HCT116 (cell line): ENCODE results near the gene KLK12. TPM values are rescaled to one million over a fixed set of nuclear protein-coding genes. Genes with fewer than 3 reads are reported as not detected.

Experiments
- ATAC-seq: fragments of 200-7000 bp; cut with Tn5 transposase; 2 replicates; pipeline ENCODE4 v1.9.1; 2020; ENCODE audit warnings: mild to moderate bottlenecking, moderate library complexity
- BruUV-seq: library from RNA; stranded (reverse); fragments of 400-500 nt; replicated peaks from 2 replicates; lab custom pipeline; 2021; lab: Mats Ljungman, UMichigan
- CTCF ChIA-PET: fragments of 300-600 bp; sonication (Branson Sonifier 250); formaldehyde crosslinking; loops from one replicate; lab custom pipeline; 2021; ENCODE audit warnings: antibody characterized with exemption; lab: Charles Lee
- POLR2A ChIA-PET: fragments of 300-600, 350-600 bp; sonication (Branson Sonifier 250); formaldehyde crosslinking; loops from one replicate; lab custom pipeline; 2021; ENCODE audit warnings: antibody characterized with exemption; lab: Charles Lee
- RAD21 ChIA-PET, 2 experiments: fragments of 300-600 bp; sonication (Branson Sonifier 250); formaldehyde crosslinking; loops; one replicate each; lab custom pipeline; 2023; ENCODE audit warnings: low total read pairs in 2 of 2; ENCODE audit not compliant: uncharacterized antibody in 2 of 2, unreplicated experiment in 2 of 2, low non-redundant PET in 1 of 2; lab: Charles Lee
- DNase-seq: peaks from one replicate; pipeline ENCODE4 v3.0.0-alpha.2; 2010; ENCODE audit warnings: low read depth, low spot score
- H2AFZ ChIP-seq: fragments of 200-600 bp; shearing (Covaris generic), sonication (generic); 2 replicates; pipeline ENCODE4 v1.6.1; 2017; ENCODE audit warnings: low read depth, mixed run types, mixed read lengths, antibody characterized with exemption, low read length; ENCODE audit not compliant: poor library complexity, severe bottlenecking
- H3K27ac ChIP-seq: 2 replicates; pipeline ENCODE4 v1.5.1; 2012; ENCODE audit warnings: low read depth, low read length
- H3K27me3 ChIP-seq: fragments of 200-600 bp; sonication (generic); 2 replicates; pipeline ENCODE4 v1.6.1; 2016; ENCODE audit warnings: mixed run types, low read length, mixed read lengths; ENCODE audit not compliant: insufficient read depth
- H3K36me3 ChIP-seq, 2 experiments: fragments of 200-500 bp in 1 of 2; fragments of 200-600 bp in 1 of 2; sonication (Bioruptor generic) in 1 of 2; sonication (generic) in 1 of 2; 2 replicates each; pipeline versions ENCODE4 v1.5.1 to v1.6.1; 2014 to 2016; ENCODE audit warnings: low read length in 2 of 2, inconsistent platforms in 1 of 2, mixed read lengths in 1 of 2, mixed run types in 1 of 2; ENCODE audit not compliant: insufficient read depth in 2 of 2, control insufficient read depth in 1 of 2
- H3K4me1 ChIP-seq, 2 experiments: fragments of 200-600 bp in 1 of 2; sonication (generic) in 1 of 2; 2 replicates each; pipeline versions ENCODE4 v1.5.1 to v1.6.1; 2012 to 2017; ENCODE audit warnings: low read length in 2 of 2, inconsistent platforms in 1 of 2, mild to moderate bottlenecking in 1 of 2, mixed read lengths in 1 of 2, mixed run types in 1 of 2, moderate library complexity in 1 of 2; ENCODE audit not compliant: insufficient read depth in 2 of 2, control insufficient read depth in 1 of 2
- H3K4me2 ChIP-seq: fragments of 200-600 bp; sonication (generic); 2 replicates; pipeline ENCODE4 v1.6.1; 2017; ENCODE audit warnings: mixed run types, low read length, mixed read lengths
- H3K4me3 ChIP-seq, 2 experiments: fragments of 200-600 bp in 1 of 2; sonication (generic) in 1 of 2; replicated peaks in 1 of 2; 2 replicates each; pipeline ENCODE4 v1.5.1; 2011 to 2016; ENCODE audit warnings: low read length in 2 of 2, control low read depth in 1 of 2, low read depth in 1 of 2, mild to moderate bottlenecking in 1 of 2, mixed read lengths in 1 of 2, mixed run types in 1 of 2
- H3K79me2 ChIP-seq: fragments of 200-600 bp; sonication (generic); 2 replicates; pipeline ENCODE4 v1.6.1; 2017; ENCODE audit warnings: mild to moderate bottlenecking, mixed run types, low read length, moderate library complexity, mixed read lengths; ENCODE audit not compliant: insufficient read depth
- H3K9ac ChIP-seq: fragments of 200-600 bp; sonication (generic); 2 replicates; pipeline ENCODE4 v1.6.1; 2016; ENCODE audit warnings: low read length, mixed read lengths
- H3K9me2 ChIP-seq: fragments of 200-600 bp; sonication (generic), shearing (Covaris generic); 2 replicates; pipeline ENCODE4 v1.6.1; 2017; ENCODE audit warnings: mixed run types, mild to moderate bottlenecking, moderate library complexity; ENCODE audit not compliant: insufficient read depth
- H3K9me3 ChIP-seq, 2 experiments: fragments of 200-500 bp in 1 of 2; fragments of 200-600 bp in 1 of 2; sonication (Bioruptor generic) in 1 of 2; sonication (generic) in 1 of 2; 2 replicates each; pipeline ENCODE4 v1.6.1; 2014 to 2017; ENCODE audit warnings: low read length in 2 of 2, mixed read lengths in 2 of 2, inconsistent platforms in 1 of 2, low read depth in 1 of 2, mild to moderate bottlenecking in 1 of 2, mixed run types in 1 of 2, moderate library complexity in 1 of 2; ENCODE audit not compliant: control insufficient read depth in 1 of 2, insufficient read depth in 1 of 2
- H4K20me1 ChIP-seq: fragments of 200-600 bp; sonication (generic), shearing (Covaris generic); 2 replicates; pipeline ENCODE4 v1.6.1; 2017; ENCODE audit warnings: mixed run types, mild to moderate bottlenecking, moderate library complexity; ENCODE audit not compliant: insufficient read depth
- CBX3 ChIP-seq: IDR thresholded peaks from 2 replicates; pipeline ENCODE4 v1.6.1; 2012; ENCODE audit warnings: low read depth
- ELF1 ChIP-seq: IDR thresholded peaks from 2 replicates; pipeline ENCODE4 v1.6.1; 2012; ENCODE audit warnings: low read depth, borderline replicate concordance
- EZH2 ChIP-seq: fragments of 200-600 bp; sonication (generic); IDR thresholded peaks from 2 replicates; pipeline ENCODE4 v1.6.1; 2017; ENCODE audit warnings: antibody characterized with exemption, mixed run types
- EZH2phosphoT487 ChIP-seq: fragments of 200-600 bp; IDR thresholded peaks from 2 replicates; pipeline ENCODE4 v1.6.1; 2018; ENCODE audit warnings: antibody characterized with exemption, borderline replicate concordance
- FOSL1 ChIP-seq: IDR thresholded peaks from 2 replicates; pipeline ENCODE4 v1.6.1; 2012; ENCODE audit warnings: low read depth
- JUND ChIP-seq: IDR thresholded peaks from 2 replicates; pipeline ENCODE4 v1.6.1; 2012
- POLR2A ChIP-seq: IDR thresholded peaks from 2 replicates; pipeline ENCODE4 v1.7.0; 2011; ENCODE audit warnings: borderline replicate concordance; ENCODE audit not compliant: insufficient read depth, insufficient read length; ENCODE audit errors: extremely low read depth
- RAD21 ChIP-seq: IDR thresholded peaks from 2 replicates; pipeline ENCODE4 v1.6.1; 2012; ENCODE audit warnings: low read depth, mild to moderate bottlenecking
- SIN3A ChIP-seq: IDR thresholded peaks from 2 replicates; pipeline ENCODE4 v1.6.1; 2012; ENCODE audit warnings: low read depth
- SP1 ChIP-seq: IDR thresholded peaks from 2 replicates; pipeline ENCODE4 v1.6.1; 2012; ENCODE audit warnings: low read depth
- ZNF274 ChIP-seq: fragments of 200-500 bp; sonication (Bioruptor generic); IDR thresholded peaks from 2 replicates; pipeline ENCODE4 v1.6.1; 2014; ENCODE audit warnings: mild to moderate bottlenecking, low read depth, low read length, inconsistent platforms
- intact Hi-C: fragments of 100-400 bp; cut with micrococcal nuclease; formaldehyde crosslinking; loops from 2 replicates; pipeline ENCODE4 v1.10.0; 2022
- total RNA-seq: library from RNA; stranded (reverse); gene quantifications from one replicate; pipeline ENCODE4 v1.2.1, GENCODE V29; 2021; ENCODE audit not compliant: unreplicated experiment
- TF ChIP-seq, protein P1 (sequence below): IDR thresholded peaks from 2 replicates; pipeline ENCODE4 v1.6.1; 2011; ENCODE audit warnings: mild to moderate bottlenecking, low read length, moderate library complexity; ENCODE audit not compliant: insufficient replicate concordance; ENCODE audit errors: extremely low read depth
- TF ChIP-seq, protein P2 (sequence below): IDR thresholded peaks from 2 replicates; pipeline ENCODE4 v1.6.1; 2012

KLK12 gene
- total RNA-seq, 1 experiment from 2014 or later: not detected

DNA sequence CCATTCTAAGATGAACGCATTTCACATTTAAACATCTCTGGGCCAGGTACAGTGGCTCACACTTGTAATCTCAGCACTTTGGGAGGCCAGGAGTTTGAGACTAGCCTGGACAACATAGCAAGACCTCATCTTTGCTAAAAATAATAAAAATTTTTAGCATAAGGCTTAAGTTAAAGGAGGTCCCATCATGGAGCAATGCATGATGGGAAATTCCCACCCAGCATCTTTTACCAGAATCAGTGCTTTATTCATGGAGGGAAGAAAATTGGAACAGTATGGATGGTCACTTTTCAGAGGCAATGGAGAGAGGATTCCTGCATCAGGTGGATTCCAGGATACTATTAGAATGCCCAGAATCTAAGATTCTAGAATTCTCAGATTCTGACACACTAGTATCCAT is 29.6 kb downstream of the KLK12 start:
- Histone ChIP-seq H3K4me3 (no peak overlapping the region), H3K9ac (no peak overlapping the region), H3K9me3 (no peaks in the 10 kb centered on the region), H2AFZ (no peak overlapping the region), H3K9me2 (no peaks in the 10 kb centered on the region), H3K36me3 (no peaks in the 10 kb centered on the region), H3K27ac (no peak overlapping the region), H4K20me1 (no peaks in the 10 kb centered on the region), H3K4me2 (no peak overlapping the region), H3K4me1 (peaks cover 16 to 35% of the 10 kb centered on the region in 2 experiments), H3K27me3 (no peaks in the 10 kb centered on the region), H3K79me2 (peaks cover 7% of the 10 kb centered on the region; the same call in 1 of the 2 replicates)
- ChIA-PET RAD21 (no interaction called here), CTCF (no interaction called here), POLR2A (no interaction called here)
- intact Hi-C loops: no loop called here
- DNase-seq (no peak), ATAC-seq (no peak)
- BruUV-seq: no TSS peak
- TF ChIP-seq SIN3A: no peak
- no peak for TF ChIP-seq EZH2phosphoT487
- no peak for TF ChIP-seq JUND
- TF ChIP-seq, protein P1, sequence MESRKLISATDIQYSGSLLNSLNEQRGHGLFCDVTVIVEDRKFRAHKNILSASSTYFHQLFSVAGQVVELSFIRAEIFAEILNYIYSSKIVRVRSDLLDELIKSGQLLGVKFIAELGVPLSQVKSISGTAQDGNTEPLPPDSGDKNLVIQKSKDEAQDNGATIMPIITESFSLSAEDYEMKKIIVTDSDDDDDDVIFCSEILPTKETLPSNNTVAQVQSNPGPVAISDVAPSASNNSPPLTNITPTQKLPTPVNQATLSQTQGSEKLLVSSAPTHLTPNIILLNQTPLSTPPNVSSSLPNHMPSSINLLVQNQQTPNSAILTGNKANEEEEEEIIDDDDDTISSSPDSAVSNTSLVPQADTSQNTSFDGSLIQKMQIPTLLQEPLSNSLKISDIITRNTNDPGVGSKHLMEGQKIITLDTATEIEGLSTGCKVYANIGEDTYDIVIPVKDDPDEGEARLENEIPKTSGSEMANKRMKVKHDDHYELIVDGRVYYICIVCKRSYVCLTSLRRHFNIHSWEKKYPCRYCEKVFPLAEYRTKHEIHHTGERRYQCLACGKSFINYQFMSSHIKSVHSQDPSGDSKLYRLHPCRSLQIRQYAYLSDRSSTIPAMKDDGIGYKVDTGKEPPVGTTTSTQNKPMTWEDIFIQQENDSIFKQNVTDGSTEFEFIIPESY: no peak
- no peak for TF ChIP-seq ELF1
- no peak for TF ChIP-seq POLR2A
- TF ChIP-seq CBX3: no peak
- TF ChIP-seq EZH2: no peak
- TF ChIP-seq SP1: no peak
- no peak for TF ChIP-seq RAD21
- TF ChIP-seq, protein P2, sequence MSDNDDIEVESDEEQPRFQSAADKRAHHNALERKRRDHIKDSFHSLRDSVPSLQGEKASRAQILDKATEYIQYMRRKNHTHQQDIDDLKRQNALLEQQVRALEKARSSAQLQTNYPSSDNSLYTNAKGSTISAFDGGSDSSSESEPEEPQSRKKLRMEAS: no peak
- no peak for TF ChIP-seq FOSL1
- TF ChIP-seq ZNF274: no peak
- TF ChIP-seq, all 23 proteins: peak for 0
